ENCODE measurements around the gene PSMB8. TPM values are rescaled to one million over a fixed set of nuclear protein-coding genes. Genes with fewer than 3 reads are reported as not detected.

PSMB8 gene
- total RNA-seq, 2 donors from 2014 or later, result 286 to 344 TPM

DNA sequence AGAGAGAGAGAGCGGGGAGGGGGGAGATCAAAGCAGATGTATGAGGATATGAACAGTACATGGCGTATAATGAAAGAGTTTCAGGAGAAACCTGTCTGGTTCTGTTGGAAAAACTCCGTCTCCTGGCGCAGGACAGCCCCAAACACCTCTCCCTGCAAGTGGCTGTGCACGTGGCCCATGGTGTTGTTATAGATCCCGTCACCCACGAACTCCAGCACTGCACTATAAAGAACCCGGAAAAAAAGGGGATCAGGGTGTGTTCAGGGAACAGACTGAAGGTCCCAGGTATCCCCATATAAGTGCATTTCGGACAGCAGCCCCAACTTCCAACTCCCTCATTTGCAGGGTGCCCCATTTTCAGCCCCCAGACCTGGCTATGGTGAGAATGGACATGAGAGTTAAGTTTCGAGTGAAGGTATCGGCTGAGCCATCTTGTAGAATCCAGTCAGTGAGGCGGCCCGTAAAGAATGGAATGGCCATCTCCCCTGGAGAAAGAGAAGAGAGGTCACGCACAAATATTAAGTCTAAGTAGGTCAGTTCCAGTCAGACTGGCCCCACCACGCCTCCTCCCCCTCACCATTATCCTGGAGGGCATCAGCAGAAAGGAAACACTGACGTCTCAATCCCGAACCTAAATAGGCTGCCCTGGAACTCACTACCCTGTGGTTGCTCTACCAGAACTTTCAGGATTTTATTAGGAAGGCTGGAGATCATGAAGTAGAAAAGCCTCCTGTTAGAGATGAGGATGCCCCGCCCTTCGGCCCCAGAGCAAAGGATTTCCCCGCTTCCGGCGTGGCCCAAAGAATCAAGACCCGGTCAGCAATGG is 8.4 kb upstream of the PSMB8 start:
- Mint-ChIP-seq H3K36me3 (ENCODE audit: low read depth) (peaks cover 95% of the 10 kb centered on the region), H3K27me3 (no peaks in the 10 kb centered on the region), H3K9me3 (peaks cover 3% of the 10 kb centered on the region), H3K4me3 (peak overlapping the region; percentile 95), H3K27ac (peak overlapping the region; percentile 93), H3K4me1 (peaks cover 51% of the 10 kb centered on the region)
- ATAC-seq (replicated peaks), result no peak

DNA sequence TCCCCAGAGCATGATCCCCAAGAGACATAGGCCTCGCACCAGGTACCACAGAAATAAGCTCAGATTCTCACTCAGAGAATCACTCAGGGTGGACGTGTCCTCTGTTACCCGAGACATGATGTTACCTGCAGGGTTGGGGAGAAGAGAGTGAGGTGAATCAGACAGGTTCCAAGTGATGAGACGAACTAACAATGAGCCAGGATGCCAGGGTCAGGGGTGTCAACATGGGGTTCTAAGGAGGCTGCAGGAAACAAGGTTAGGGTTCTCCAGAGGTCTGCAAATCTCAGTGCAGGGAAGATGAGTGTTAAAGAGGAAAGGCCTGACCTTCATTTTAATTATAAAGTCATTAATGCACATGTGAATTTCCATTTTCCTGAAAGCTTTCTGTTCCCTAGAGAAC is 7.2 kb upstream of the PSMB8 start:
- Mint-ChIP-seq H3K36me3 (ENCODE audit: low read depth) (peaks cover 95% of the 10 kb centered on the region), H3K4me3 (peak overlapping the region; percentile 95), H3K27me3 (no peaks in the 10 kb centered on the region), H3K9me3 (peaks cover 3% of the 10 kb centered on the region), H3K4me1 (peaks cover 46% of the 10 kb centered on the region), H3K27ac (peak overlapping the region; percentile 93)
- no peak for ATAC-seq (replicated peaks)

DNA sequence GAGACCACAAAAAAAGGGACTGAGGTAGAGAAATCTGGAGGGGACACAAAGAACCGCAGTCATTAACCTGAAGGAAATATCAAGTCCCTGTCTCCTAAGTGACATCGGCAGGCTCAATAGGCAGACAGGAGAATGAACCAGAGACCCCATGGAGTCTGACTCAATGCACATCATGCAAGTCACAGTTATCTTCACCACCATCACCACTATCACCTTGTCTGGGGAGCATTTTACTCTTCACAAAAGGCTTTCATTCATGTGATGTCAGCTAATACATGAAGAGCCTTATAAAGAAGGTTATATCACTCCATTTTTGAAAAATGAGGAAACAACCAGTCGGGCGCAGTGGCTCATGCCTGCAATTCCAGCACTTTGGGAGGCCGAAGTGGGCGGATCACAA is 5.3 kb upstream of the PSMB8 start:
- H3K27me3 Mint-ChIP-seq, result no peaks in the 10 kb centered on the region
- H3K9me3 Mint-ChIP-seq, result peaks cover 3% of the 10 kb centered on the region
- H3K4me1 Mint-ChIP-seq, result peaks cover 42% of the 10 kb centered on the region
- H3K36me3 Mint-ChIP-seq (ENCODE audit: low read depth), result peaks cover 95% of the 10 kb centered on the region
- ATAC-seq (replicated peaks), result no peak
- H3K27ac Mint-ChIP-seq, result peak overlapping the region; percentile 100
- H3K4me3 Mint-ChIP-seq, result peak overlapping the region; percentile 95

DNA sequence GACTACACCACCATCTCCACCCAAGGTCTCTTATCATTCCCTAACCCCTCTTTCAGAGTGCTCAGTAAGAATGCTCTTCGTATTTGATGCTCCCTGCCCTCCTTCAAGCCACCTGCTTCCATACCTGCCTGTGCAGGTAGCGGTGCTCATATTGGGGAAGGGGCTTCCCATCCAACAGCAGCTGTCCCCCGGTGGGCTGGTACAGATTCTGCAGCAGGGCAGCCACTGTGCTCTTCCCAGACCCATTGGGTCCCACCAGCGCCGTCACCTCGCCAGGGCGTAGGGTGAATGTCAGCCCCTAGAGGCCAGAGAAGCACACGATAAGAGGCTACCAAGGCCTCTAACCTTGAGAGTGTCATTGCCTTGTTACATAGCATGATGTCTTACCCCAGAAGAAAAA is 3.9 kb upstream of the PSMB8 start:
- H3K27me3 Mint-ChIP-seq, result no peaks in the 10 kb centered on the region
- ATAC-seq (replicated peaks), result no peak
- H3K27ac Mint-ChIP-seq, result peak overlapping the region; percentile 100
- H3K36me3 Mint-ChIP-seq (ENCODE audit: low read depth), result peaks cover 100% of the 10 kb centered on the region
- H3K4me3 Mint-ChIP-seq, result peak overlapping the region; percentile 95
- H3K9me3 Mint-ChIP-seq, result peaks cover 3% of the 10 kb centered on the region
- H3K4me1 Mint-ChIP-seq, result peaks cover 42% of the 10 kb centered on the region

- Mint-ChIP-seq H3K4me1 (peaks cover 46% of the 10 kb centered on the region), H3K9me3 (peaks cover 3% of the 10 kb centered on the region), H3K27ac (peak overlapping the region; percentile 100), H3K4me3 (peak overlapping the region; percentile 95), H3K36me3 (ENCODE audit: low read depth) (peaks cover 100% of the 10 kb centered on the region), H3K27me3 (no peaks in the 10 kb centered on the region)
- ATAC-seq (replicated peaks), result no peak
Observed at GRCh38 chr6:32847004-32847403, 3.2 kb upstream of the PSMB8 start.

DNA sequence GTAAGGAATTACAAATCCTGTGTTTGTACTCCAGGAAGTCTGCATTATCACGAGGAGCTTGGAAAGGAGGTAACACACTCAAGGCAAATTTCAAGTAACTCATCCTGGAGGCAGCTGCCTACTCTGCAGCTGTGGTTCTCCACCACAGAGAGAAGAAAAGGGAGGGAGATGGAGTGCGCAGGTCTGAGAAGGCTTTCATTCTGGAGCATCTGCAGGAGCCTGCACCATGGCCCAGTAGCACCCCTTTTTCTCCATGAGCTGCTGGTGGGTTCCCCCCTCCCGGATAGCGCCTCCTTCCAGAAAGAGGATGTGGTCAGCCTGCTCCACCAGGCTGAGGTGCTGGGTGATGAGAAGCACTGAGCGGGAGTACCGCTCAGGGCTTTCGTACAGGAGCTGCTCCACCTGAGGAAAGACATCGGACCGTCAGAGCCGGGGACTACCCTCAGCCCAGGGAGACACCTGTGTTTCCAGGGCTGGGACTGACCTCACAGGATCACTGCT is 1.6 kb upstream of the PSMB8 start:
- H3K4me1 Mint-ChIP-seq, result peaks cover 50% of the 10 kb centered on the region
- peaks cover 3% of the 10 kb centered on the region for H3K9me3 Mint-ChIP-seq
- H3K4me3 Mint-ChIP-seq, result peak overlapping the region; percentile 95
- peak overlapping the region; percentile 100 for H3K27ac Mint-ChIP-seq
- peak; percentile 27 for ATAC-seq (replicated peaks)
- peaks cover 100% of the 10 kb centered on the region for H3K36me3 Mint-ChIP-seq (ENCODE audit: low read depth)
- H3K27me3 Mint-ChIP-seq, result no peaks in the 10 kb centered on the region

GRCh38 chr6:32844839-32845383 is 1.1 kb upstream of the PSMB8 start:
- Mint-ChIP-seq H3K9me3 (peaks cover 3% of the 10 kb centered on the region), H3K27me3 (no peaks in the 10 kb centered on the region), H3K4me1 (peaks cover 49% of the 10 kb centered on the region), H3K27ac (peak overlapping the region; percentile 100), H3K4me3 (peak overlapping the region; percentile 95), H3K36me3 (ENCODE audit: low read depth) (peaks cover 100% of the 10 kb centered on the region)
- peak; percentile 0 for ATAC-seq (replicated peaks)

GRCh38 chr6:32843331-32843978 is 392 bp downstream of the PSMB8 start:
- Mint-ChIP-seq H3K4me3 (peak overlapping the region; percentile 95), H3K4me1 (peaks cover 39% of the 10 kb centered on the region), H3K27me3 (no peaks in the 10 kb centered on the region), H3K27ac (peak overlapping the region; percentile 100), H3K36me3 (ENCODE audit: low read depth) (peaks cover 87% of the 10 kb centered on the region), H3K9me3 (peaks cover 3% of the 10 kb centered on the region)
- ATAC-seq (replicated peaks), result no peak

DNA sequence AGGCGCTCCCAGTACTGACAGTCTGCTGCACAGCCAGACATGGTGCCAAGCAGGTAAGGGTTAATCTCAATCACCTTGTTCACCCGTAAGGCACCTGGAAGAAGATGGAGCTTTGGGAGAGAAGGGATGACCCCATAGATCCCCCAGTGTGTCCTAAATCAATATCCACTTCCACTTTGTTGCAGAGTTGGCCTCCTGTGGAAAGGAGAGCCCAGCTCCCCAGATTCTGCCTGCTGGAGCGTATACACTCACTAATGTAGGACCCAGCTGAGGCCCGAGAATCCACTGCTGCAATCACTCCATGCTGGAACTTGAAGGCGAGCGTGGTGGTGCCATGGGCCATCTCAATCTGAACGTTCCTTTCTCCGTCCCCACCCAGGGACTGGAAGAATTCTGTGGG is 1.2 kb downstream of the PSMB8 start:
- Mint-ChIP-seq H3K9me3 (no peaks in the 10 kb centered on the region), H3K27ac (peak overlapping the region; percentile 100), H3K36me3 (ENCODE audit: low read depth) (peaks cover 81% of the 10 kb centered on the region), H3K27me3 (no peaks in the 10 kb centered on the region), H3K4me3 (peak overlapping the region; percentile 95), H3K4me1 (peaks cover 32% of the 10 kb centered on the region)
- ATAC-seq (replicated peaks), result no peak

GRCh38 chr6:32842021-32842650 is 1.7 kb downstream of the PSMB8 start:
- peak overlapping the region; percentile 95 for H3K4me3 Mint-ChIP-seq
- peak overlapping the region; percentile 100 for H3K27ac Mint-ChIP-seq
- peaks cover 81% of the 10 kb centered on the region for H3K36me3 Mint-ChIP-seq (ENCODE audit: low read depth)
- ATAC-seq (replicated peaks), result no peak
- no peaks in the 10 kb centered on the region for H3K27me3 Mint-ChIP-seq
- peaks cover 30% of the 10 kb centered on the region for H3K4me1 Mint-ChIP-seq
- H3K9me3 Mint-ChIP-seq, result no peaks in the 10 kb centered on the region

GRCh38 chr6:32840604-32841246 is 3.1 kb downstream of the PSMB8 start:
- peak overlapping the region; percentile 95 for H3K4me3 Mint-ChIP-seq
- peaks cover 81% of the 10 kb centered on the region for H3K36me3 Mint-ChIP-seq (ENCODE audit: low read depth)
- peak; percentile 4 for ATAC-seq (replicated peaks)
- H3K27me3 Mint-ChIP-seq, result no peaks in the 10 kb centered on the region
- peaks cover 37% of the 10 kb centered on the region for H3K4me1 Mint-ChIP-seq
- no peaks in the 10 kb centered on the region for H3K9me3 Mint-ChIP-seq
- H3K27ac Mint-ChIP-seq, result peak overlapping the region; percentile 100

GRCh38 chr6:32839356-32839755 is 4.5 kb downstream of the PSMB8 start:
- Mint-ChIP-seq H3K27me3 (no peaks in the 10 kb centered on the region), H3K4me3 (peak overlapping the region; percentile 95), H3K27ac (peak overlapping the region; percentile 65), H3K9me3 (no peaks in the 10 kb centered on the region), H3K36me3 (ENCODE audit: low read depth) (peaks cover 81% of the 10 kb centered on the region), H3K4me1 (peaks cover 49% of the 10 kb centered on the region)
- ATAC-seq (replicated peaks), result no peak

GRCh38 chr6:32838114-32838958 is 5.5 kb downstream of the PSMB8 start, which contains the start of gene TAP2:
Gene TAP2, minus strand, starts transcription at chr6:32838739. Its CDS starts 506 bp downstream, at chr6:32838233.
- H3K9me3 Mint-ChIP-seq, result no peaks in the 10 kb centered on the region
- H3K4me1 Mint-ChIP-seq, result peaks cover 58% of the 10 kb centered on the region
- peak within 1 kb of the TSS; percentile 65 for H3K27ac Mint-ChIP-seq
- H3K27me3 Mint-ChIP-seq, result no peaks in the 10 kb centered on the region
- H3K36me3 Mint-ChIP-seq (ENCODE audit: low read depth), result peaks cover 81% of the 10 kb centered on the region
- peak; percentile 83 for ATAC-seq (replicated peaks)
- H3K4me3 Mint-ChIP-seq, result peak within 1 kb of the TSS; percentile 95
